HCT116 (cell line): ENCODE measurements around the gene HRNR. TPM values are rescaled to one million over a fixed set of nuclear protein-coding genes. Genes with fewer than 3 reads are reported as not detected.

Experiments used
- ATAC-seq: fragments of 200-7000 bp; cut with Tn5 transposase; 2 replicates; pipeline ENCODE4 v1.9.1; 2020; ENCODE audit warnings: mild to moderate bottlenecking, moderate library complexity
- BruUV-seq: library from RNA; stranded (reverse); fragments of 400-500 nt; replicated peaks from 2 replicates; lab custom pipeline; 2021; lab: Mats Ljungman, UMichigan
- CTCF ChIA-PET: fragments of 300-600 bp; sonication (Branson Sonifier 250); formaldehyde crosslinking; loops from one replicate; lab custom pipeline; 2021; ENCODE audit warnings: antibody characterized with exemption; lab: Charles Lee
- POLR2A ChIA-PET: fragments of 300-600, 350-600 bp; sonication (Branson Sonifier 250); formaldehyde crosslinking; loops from one replicate; lab custom pipeline; 2021; ENCODE audit warnings: antibody characterized with exemption; lab: Charles Lee
- RAD21 ChIA-PET, 2 experiments: fragments of 300-600 bp; sonication (Branson Sonifier 250); formaldehyde crosslinking; loops; one replicate each; lab custom pipeline; 2023; ENCODE audit warnings: low total read pairs in 2 of 2; ENCODE audit not compliant: uncharacterized antibody in 2 of 2, unreplicated experiment in 2 of 2, low non-redundant PET in 1 of 2; lab: Charles Lee
- DNase-seq: peaks from one replicate; pipeline ENCODE4 v3.0.0-alpha.2; 2010; ENCODE audit warnings: low read depth, low spot score
- H2AFZ ChIP-seq: fragments of 200-600 bp; shearing (Covaris generic), sonication (generic); 2 replicates; pipeline ENCODE4 v1.6.1; 2017; ENCODE audit warnings: low read depth, mixed run types, mixed read lengths, antibody characterized with exemption, low read length; ENCODE audit not compliant: poor library complexity, severe bottlenecking
- H3K27ac ChIP-seq: 2 replicates; pipeline ENCODE4 v1.5.1; 2012; ENCODE audit warnings: low read depth, low read length
- H3K27me3 ChIP-seq: fragments of 200-600 bp; sonication (generic); 2 replicates; pipeline ENCODE4 v1.6.1; 2016; ENCODE audit warnings: mixed run types, low read length, mixed read lengths; ENCODE audit not compliant: insufficient read depth
- H3K36me3 ChIP-seq, 2 experiments: fragments of 200-500 bp in 1 of 2; fragments of 200-600 bp in 1 of 2; sonication (Bioruptor generic) in 1 of 2; sonication (generic) in 1 of 2; 2 replicates each; pipeline versions ENCODE4 v1.5.1 to v1.6.1; 2014 to 2016; ENCODE audit warnings: low read length in 2 of 2, inconsistent platforms in 1 of 2, mixed read lengths in 1 of 2, mixed run types in 1 of 2; ENCODE audit not compliant: insufficient read depth in 2 of 2, control insufficient read depth in 1 of 2
- H3K4me1 ChIP-seq, 2 experiments: fragments of 200-600 bp in 1 of 2; sonication (generic) in 1 of 2; 2 replicates each; pipeline versions ENCODE4 v1.5.1 to v1.6.1; 2012 to 2017; ENCODE audit warnings: low read length in 2 of 2, inconsistent platforms in 1 of 2, mild to moderate bottlenecking in 1 of 2, mixed read lengths in 1 of 2, mixed run types in 1 of 2, moderate library complexity in 1 of 2; ENCODE audit not compliant: insufficient read depth in 2 of 2, control insufficient read depth in 1 of 2
- H3K4me2 ChIP-seq: fragments of 200-600 bp; sonication (generic); 2 replicates; pipeline ENCODE4 v1.6.1; 2017; ENCODE audit warnings: mixed run types, low read length, mixed read lengths
- H3K4me3 ChIP-seq, 2 experiments: fragments of 200-600 bp in 1 of 2; sonication (generic) in 1 of 2; replicated peaks in 1 of 2; 2 replicates each; pipeline ENCODE4 v1.5.1; 2011 to 2016; ENCODE audit warnings: low read length in 2 of 2, control low read depth in 1 of 2, low read depth in 1 of 2, mild to moderate bottlenecking in 1 of 2, mixed read lengths in 1 of 2, mixed run types in 1 of 2
- H3K79me2 ChIP-seq: fragments of 200-600 bp; sonication (generic); 2 replicates; pipeline ENCODE4 v1.6.1; 2017; ENCODE audit warnings: mild to moderate bottlenecking, mixed run types, low read length, moderate library complexity, mixed read lengths; ENCODE audit not compliant: insufficient read depth
- H3K9ac ChIP-seq: fragments of 200-600 bp; sonication (generic); 2 replicates; pipeline ENCODE4 v1.6.1; 2016; ENCODE audit warnings: low read length, mixed read lengths
- H3K9me2 ChIP-seq: fragments of 200-600 bp; sonication (generic), shearing (Covaris generic); 2 replicates; pipeline ENCODE4 v1.6.1; 2017; ENCODE audit warnings: mixed run types, mild to moderate bottlenecking, moderate library complexity; ENCODE audit not compliant: insufficient read depth
- H3K9me3 ChIP-seq, 2 experiments: fragments of 200-500 bp in 1 of 2; fragments of 200-600 bp in 1 of 2; sonication (Bioruptor generic) in 1 of 2; sonication (generic) in 1 of 2; 2 replicates each; pipeline ENCODE4 v1.6.1; 2014 to 2017; ENCODE audit warnings: low read length in 2 of 2, mixed read lengths in 2 of 2, inconsistent platforms in 1 of 2, low read depth in 1 of 2, mild to moderate bottlenecking in 1 of 2, mixed run types in 1 of 2, moderate library complexity in 1 of 2; ENCODE audit not compliant: control insufficient read depth in 1 of 2, insufficient read depth in 1 of 2
- H4K20me1 ChIP-seq: fragments of 200-600 bp; sonication (generic), shearing (Covaris generic); 2 replicates; pipeline ENCODE4 v1.6.1; 2017; ENCODE audit warnings: mixed run types, mild to moderate bottlenecking, moderate library complexity; ENCODE audit not compliant: insufficient read depth
- ATF3 ChIP-seq: IDR thresholded peaks from 2 replicates; pipeline ENCODE4 v1.6.1; 2012
- JUND ChIP-seq: IDR thresholded peaks from 2 replicates; pipeline ENCODE4 v1.6.1; 2012
- POLR2AphosphoS5 ChIP-seq: IDR thresholded peaks from 2 replicates; pipeline ENCODE4 v1.6.1; 2011; ENCODE audit warnings: mild to moderate bottlenecking, low read depth, low read length, moderate library complexity
- TCF7L2 ChIP-seq: IDR thresholded peaks from 2 replicates; pipeline ENCODE4 v1.7.0; 2011; ENCODE audit warnings: borderline replicate concordance, inconsistent platforms; ENCODE audit not compliant: insufficient read depth, insufficient read length; ENCODE audit errors: extremely low read depth
- intact Hi-C: fragments of 100-400 bp; cut with micrococcal nuclease; formaldehyde crosslinking; loops from 2 replicates; pipeline ENCODE4 v1.10.0; 2022
- total RNA-seq: library from RNA; stranded (reverse); gene quantifications from one replicate; pipeline ENCODE4 v1.2.1, GENCODE V29; 2021; ENCODE audit not compliant: unreplicated experiment

HRNR gene
- total RNA-seq, 1 experiment from 2014 or later = not detected

DNA sequence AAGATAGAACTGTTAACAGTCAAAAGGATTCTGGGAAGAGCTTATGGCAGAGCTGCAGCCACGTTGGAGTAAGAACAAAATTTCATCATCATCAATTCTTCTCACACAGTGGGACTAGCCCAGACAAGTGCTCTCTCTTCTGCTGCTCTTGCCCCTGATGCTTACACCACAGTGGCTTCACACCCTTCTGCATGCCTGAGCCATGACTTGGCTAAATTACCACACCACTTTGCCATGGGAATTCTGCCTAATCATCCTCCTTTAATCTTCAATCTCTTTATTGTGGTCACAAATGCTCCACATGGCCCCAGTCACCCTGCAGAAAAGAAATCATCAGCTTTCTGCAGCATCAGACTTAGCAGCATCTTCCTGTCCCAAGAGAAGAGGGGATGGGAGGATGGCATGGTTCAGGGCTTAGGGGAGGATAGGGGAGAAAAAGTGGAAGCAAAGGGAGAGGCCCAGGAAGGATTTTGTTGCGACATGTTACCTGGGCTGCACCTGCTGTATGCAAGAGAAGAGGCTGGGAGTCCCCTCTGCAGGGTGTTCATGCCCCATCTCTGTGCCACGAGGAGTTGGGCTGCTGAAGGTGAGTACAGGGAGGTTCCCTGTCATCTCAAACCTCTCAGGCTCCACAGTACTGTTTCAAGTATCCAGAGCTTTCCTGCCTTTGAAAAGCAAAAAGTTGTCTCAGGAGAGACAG lies 56.0 kb downstream of the HRNR start (continued):
- TF ChIP-seq POLR2AphosphoS5 (peak; percentile 48), JUND (peak; percentile 91), ATF3 (peak; percentile 73)

GRCh38 chr1:152166966-152167365 lies 57.0 kb downstream of the HRNR start:
- no peaks in the 10 kb centered on the region for H3K9me2 ChIP-seq
- H3K9ac ChIP-seq = no peak overlapping the region
- ChIA-PET RAD21 (interaction anchor here in 1 of 2 experiments (0.6 kb wide), 1 partner anchor 55 kb away, joined by 4 read pairs; no protein-coding TSS in a partner anchor), CTCF (interaction anchor here (1.2 to 1.8 kb wide), 3 partner anchors 15 to 291 kb away, joined by 3 to 5 read pairs (median 3); no protein-coding TSS in a partner anchor), POLR2A (no interaction called here)
- H3K27me3 ChIP-seq = peaks cover 4% of the 10 kb centered on the region; the same call in 1 of the 2 replicates
- H3K79me2 ChIP-seq = no peaks in the 10 kb centered on the region
- intact Hi-C loops = no loop called here
- no peaks in the 10 kb centered on the region for H3K36me3 ChIP-seq
- H4K20me1 ChIP-seq = no peaks in the 10 kb centered on the region
- peaks cover 30 to 47% of the 10 kb centered on the region in 2 experiments for H3K4me1 ChIP-seq
- ATAC-seq (0 out of 2 replicates have a peak, but pooled peaks have one; percentile 12), DNase-seq (no peak)
- no peak overlapping the region for H3K4me3 ChIP-seq
- H2AFZ ChIP-seq = peak overlapping the region; percentile 40
- no peak overlapping the region for H3K27ac ChIP-seq
- no TSS peak for BruUV-seq
- no peaks in the 10 kb centered on the region for H3K9me3 ChIP-seq
- no peak for TF ChIP-seq TCF7L2
- H3K4me2 ChIP-seq = peak overlapping the region; percentile 57
